ENCODE measurements around the gene B3GALT4.
A peak's percentile ranks its signal among the peaks of the same experiment; 100 is the strongest.

Gene B3GALT4

DNA sequence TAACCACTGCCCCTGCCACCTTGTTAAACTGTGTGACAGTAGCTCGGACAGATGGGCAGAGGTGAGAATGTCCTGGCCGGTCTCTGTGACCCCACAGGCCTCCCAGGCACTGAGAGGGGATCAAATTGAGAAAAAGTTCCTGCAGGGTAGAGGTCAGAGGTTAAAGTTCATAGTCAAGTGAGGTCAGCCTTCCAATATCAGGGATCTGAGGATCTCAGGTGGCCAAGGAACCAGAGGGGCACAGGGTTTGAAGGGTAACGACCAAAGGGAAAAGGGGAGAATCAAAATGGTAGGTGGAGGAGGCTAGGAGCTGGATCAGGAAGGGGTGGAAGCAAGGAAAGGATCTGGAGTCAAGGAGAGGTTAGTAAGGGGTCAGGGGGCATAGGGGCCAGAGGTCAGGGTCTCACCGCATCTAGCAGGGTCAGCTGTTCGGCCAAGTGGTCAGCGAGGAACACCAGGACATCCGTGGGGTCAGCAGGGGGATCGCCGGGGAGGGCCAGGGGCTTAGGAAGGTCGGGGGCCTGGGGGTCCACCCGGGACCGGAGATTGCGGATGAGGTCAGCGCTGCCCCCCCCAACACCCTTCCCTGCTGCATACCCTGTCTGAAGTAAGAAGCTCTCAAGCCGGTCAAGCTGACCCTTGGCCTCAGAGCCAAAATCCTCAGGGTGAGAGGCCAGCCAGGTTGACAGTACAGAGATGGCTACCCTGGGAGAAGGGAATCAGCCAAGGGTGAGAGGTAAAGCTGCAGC, 18.9 kb downstream of the B3GALT4 start:
- peak overlapping the region; percentile 42 for H3K9ac ChIP-seq (ENCODE audit: insufficient read length, low read depth)
- H3K4me1 ChIP-seq (ENCODE audit: insufficient read depth, insufficient read length), result peaks cover 4% of the 10 kb centered on the region
- H3K9me3 ChIP-seq (ENCODE audit: insufficient read depth, low read length), result no peaks in the 10 kb centered on the region
- H3K4me3 ChIP-seq (ENCODE audit: insufficient read length, low read depth), result no peak overlapping the region
- H3K36me3 ChIP-seq (ENCODE audit: insufficient read depth, insufficient read length, low read length), result peaks cover 28% of the 10 kb centered on the region
- DNase-seq (ENCODE audit: low read depth, low spot score), result no peak
- H3K27me3 ChIP-seq (ENCODE audit: insufficient read depth, insufficient read length), result no peaks in the 10 kb centered on the region
- no peak for TF ChIP-seq ZNF274 (IDR thresholded peaks at IDR 0.05; ENCODE audit: low read depth, low read length)
- TF ChIP-seq YY1 (IDR thresholded peaks at IDR 0.05; ENCODE audit: insufficient read depth, insufficient read length), result no peak
- TF ChIP-seq SUZ12 (IDR thresholded peaks at IDR 0.05; ENCODE audit: extremely low read depth, insufficient read depth, insufficient read length), result no peak

DNA sequence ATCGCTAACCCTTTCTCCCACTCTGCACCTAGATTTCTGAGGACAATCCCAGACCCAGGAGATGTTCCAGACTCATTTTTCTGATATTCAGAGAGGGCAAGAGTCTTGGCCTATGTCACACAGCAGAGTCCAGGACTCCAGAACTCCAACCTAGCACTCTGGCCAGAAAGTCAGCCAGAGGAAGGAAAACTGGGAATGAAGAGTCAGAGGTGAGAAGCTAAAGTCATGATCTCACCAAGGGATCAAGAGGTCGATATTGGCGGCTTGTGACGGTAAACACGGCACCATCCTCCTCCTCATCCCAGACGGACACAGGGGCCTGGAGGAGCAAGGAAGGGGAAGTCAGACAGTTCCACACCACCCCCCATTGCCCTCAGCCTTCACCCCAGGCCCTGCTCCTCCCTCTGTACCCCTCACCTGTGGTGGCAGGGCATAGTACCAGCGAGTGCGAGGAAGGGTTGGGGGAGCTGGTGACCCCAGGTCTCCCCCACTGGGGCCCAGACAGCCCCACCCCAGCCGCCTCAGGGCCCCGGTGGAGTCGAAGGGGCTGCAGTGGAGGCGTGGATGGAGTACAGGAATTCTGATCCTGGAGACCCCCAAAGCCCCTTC, 20.0 kb downstream of the B3GALT4 start:
- no peak for TF ChIP-seq SUZ12 (IDR thresholded peaks at IDR 0.05; ENCODE audit: extremely low read depth, insufficient read depth, insufficient read length)
- no peak for TF ChIP-seq YY1 (IDR thresholded peaks at IDR 0.05; ENCODE audit: insufficient read depth, insufficient read length)
- TF ChIP-seq ZNF274 (IDR thresholded peaks at IDR 0.05; ENCODE audit: low read depth, low read length), result no peak
- Histone ChIP-seq H3K27me3 (ENCODE audit: insufficient read depth, insufficient read length) (no peaks in the 10 kb centered on the region), H3K4me3 (ENCODE audit: insufficient read length, low read depth) (peak overlapping the region; percentile 50), H3K9me3 (ENCODE audit: insufficient read depth, low read length) (no peaks in the 10 kb centered on the region), H3K36me3 (ENCODE audit: insufficient read depth, insufficient read length, low read length) (peaks cover 23% of the 10 kb centered on the region), H3K9ac (ENCODE audit: insufficient read length, low read depth) (peak overlapping the region; percentile 70), H3K4me1 (ENCODE audit: insufficient read depth, insufficient read length) (peaks cover 4% of the 10 kb centered on the region)
- no peak for DNase-seq (ENCODE audit: low read depth, low spot score)

DNA sequence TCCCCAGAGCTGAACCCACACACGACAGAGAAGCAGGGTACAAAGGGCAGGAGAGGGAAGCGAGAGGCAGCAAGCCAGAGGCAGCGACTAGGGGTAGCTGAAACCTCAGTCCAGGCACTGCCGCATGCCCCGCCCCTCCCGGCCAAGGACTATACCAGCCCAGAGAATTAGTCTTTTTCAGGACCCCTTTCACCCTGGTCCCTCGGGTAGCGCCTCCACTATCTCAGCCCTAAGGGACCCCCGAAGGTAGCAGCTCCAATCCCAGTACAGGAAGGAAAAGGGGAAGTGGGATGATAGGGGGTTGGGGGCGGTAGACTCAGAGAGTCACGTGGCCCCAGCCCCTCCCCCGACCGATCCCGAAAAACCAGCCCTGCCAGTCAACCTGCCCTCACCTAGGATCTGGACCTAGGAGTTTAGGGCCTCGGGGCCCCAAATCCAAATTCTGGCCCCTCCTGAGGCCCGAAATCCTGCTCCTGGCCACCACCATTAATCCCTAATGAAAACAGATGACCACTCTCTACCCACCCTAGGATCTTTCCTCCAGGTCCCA, 20.6 kb downstream of the B3GALT4 start:
- no peaks in the 10 kb centered on the region for H3K9me3 ChIP-seq (ENCODE audit: insufficient read depth, low read length)
- peak overlapping the region; percentile 70 for H3K9ac ChIP-seq (ENCODE audit: insufficient read length, low read depth)
- DNase-seq (ENCODE audit: low read depth, low spot score), result no peak
- peak overlapping the region; percentile 50 for H3K4me3 ChIP-seq (ENCODE audit: insufficient read length, low read depth)
- no peaks in the 10 kb centered on the region for H3K27me3 ChIP-seq (ENCODE audit: insufficient read depth, insufficient read length)
- peaks cover 20% of the 10 kb centered on the region for H3K36me3 ChIP-seq (ENCODE audit: insufficient read depth, insufficient read length, low read length)
- TF ChIP-seq SUZ12 (IDR thresholded peaks at IDR 0.05; ENCODE audit: extremely low read depth, insufficient read depth, insufficient read length), result no peak
- no peak for TF ChIP-seq ZNF274 (IDR thresholded peaks at IDR 0.05; ENCODE audit: low read depth, low read length)
- TF ChIP-seq YY1 (IDR thresholded peaks at IDR 0.05; ENCODE audit: insufficient read depth, insufficient read length), result no peak
- H3K4me1 ChIP-seq (ENCODE audit: insufficient read depth, insufficient read length), result peaks cover 4% of the 10 kb centered on the region

DNA sequence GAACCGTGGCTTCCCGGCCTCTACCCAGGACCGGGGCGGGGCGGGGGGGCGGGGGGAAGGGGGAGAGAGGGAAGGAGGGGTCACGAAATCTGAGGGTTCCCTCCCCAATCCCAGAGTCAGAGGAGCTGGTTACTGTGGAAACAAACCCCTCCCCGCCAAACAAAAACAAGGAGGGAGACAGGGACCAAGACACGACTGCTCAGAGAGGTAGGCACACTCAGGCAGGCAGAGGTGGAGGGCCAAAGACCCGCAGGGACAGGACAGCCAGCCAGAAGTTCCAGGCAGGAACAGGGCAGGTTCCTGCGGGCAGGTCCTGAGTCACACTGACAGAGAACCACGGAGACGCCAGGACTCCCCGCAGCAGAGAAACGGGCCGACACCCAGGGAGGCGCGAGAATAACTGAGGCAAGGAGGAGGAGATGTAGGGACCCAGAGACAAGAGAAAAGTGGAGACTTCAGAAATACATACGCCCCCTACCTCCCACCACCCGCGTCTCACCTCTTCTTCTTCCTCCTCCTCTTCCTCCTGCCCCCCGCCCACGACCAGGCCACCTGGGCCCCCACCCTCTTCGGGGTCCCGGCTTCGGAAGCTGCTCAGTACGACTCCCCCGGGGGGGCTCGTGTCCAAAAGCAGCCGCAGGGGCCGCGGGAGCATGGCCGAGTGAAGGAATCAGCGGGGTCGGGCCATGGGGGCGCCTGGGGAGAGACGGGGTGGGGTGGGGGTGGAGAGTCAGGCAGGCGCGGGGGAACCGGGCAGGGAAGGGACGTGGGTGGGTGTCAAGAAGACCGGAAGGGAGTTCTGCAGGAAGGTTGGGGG, 21.2 kb downstream of the B3GALT4 start:
- Histone ChIP-seq H3K4me3 (ENCODE audit: insufficient read length, low read depth) (peak overlapping the region; percentile 88), H3K36me3 (ENCODE audit: insufficient read depth, insufficient read length, low read length) (peaks cover 15% of the 10 kb centered on the region), H3K9ac (ENCODE audit: insufficient read length, low read depth) (peak overlapping the region; percentile 93), H3K4me1 (ENCODE audit: insufficient read depth, insufficient read length) (peaks cover 4% of the 10 kb centered on the region), H3K27me3 (ENCODE audit: insufficient read depth, insufficient read length) (no peaks in the 10 kb centered on the region), H3K9me3 (ENCODE audit: insufficient read depth, low read length) (no peaks in the 10 kb centered on the region)
- peak; percentile 63 for DNase-seq (ENCODE audit: low read depth, low spot score)
- TF ChIP-seq SUZ12 (IDR thresholded peaks at IDR 0.05; ENCODE audit: extremely low read depth, insufficient read depth, insufficient read length), result no peak
- TF ChIP-seq YY1 (IDR thresholded peaks at IDR 0.05; ENCODE audit: insufficient read depth, insufficient read length), result no peak
- no peak for TF ChIP-seq ZNF274 (IDR thresholded peaks at IDR 0.05; ENCODE audit: low read depth, low read length)

DNA sequence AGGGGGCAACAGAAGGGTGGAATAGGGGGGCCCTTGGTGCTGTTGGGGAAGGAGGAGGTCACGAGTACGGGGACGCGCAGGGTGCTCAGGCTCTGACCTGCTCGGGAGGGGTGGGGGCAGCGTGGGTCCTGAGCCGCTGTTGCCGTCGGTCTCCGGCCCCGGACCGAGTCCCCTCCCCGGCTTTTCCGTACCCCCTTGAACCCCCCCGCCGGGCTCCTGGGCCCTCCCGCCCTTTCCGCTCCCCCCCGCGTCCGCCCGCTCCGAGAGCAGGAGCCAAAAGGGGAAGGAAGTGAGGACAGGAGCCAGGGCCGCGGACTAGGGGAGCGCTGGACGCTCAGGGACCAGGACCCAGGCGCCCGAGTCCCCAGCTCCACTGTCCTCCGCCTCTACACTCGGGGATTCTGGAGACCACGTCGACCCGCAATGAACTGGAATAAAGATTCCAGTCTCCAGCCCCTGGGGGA, 21.9 kb downstream of the B3GALT4 start, which contains the start of gene RGL2:
Gene RGL2 (minus strand): TSS at position 170 of the 464 bp plus-strand sequence. CDS start 332 bp downstream, outside the sequence.
- H3K4me1 ChIP-seq (ENCODE audit: insufficient read depth, insufficient read length), result peaks cover 4% of the 10 kb centered on the region
- H3K9me3 ChIP-seq (ENCODE audit: insufficient read depth, low read length), result no peaks in the 10 kb centered on the region
- DNase-seq (ENCODE audit: low read depth, low spot score), result no peak
- no peak for TF ChIP-seq YY1 (IDR thresholded peaks at IDR 0.05; ENCODE audit: insufficient read depth, insufficient read length)
- TF ChIP-seq SUZ12 (IDR thresholded peaks at IDR 0.05; ENCODE audit: extremely low read depth, insufficient read depth, insufficient read length), result no peak
- no peak for TF ChIP-seq ZNF274 (IDR thresholded peaks at IDR 0.05; ENCODE audit: low read depth, low read length)
- H3K36me3 ChIP-seq (ENCODE audit: insufficient read depth, insufficient read length, low read length), result peaks cover 15% of the 10 kb centered on the region
- no peaks in the 10 kb centered on the region for H3K27me3 ChIP-seq (ENCODE audit: insufficient read depth, insufficient read length)
- H3K4me3 ChIP-seq (ENCODE audit: insufficient read length, low read depth), result peak within 1 kb of the TSS; percentile 88
- peak within 1 kb of the TSS; percentile 93 for H3K9ac ChIP-seq (ENCODE audit: insufficient read length, low read depth)

DNA sequence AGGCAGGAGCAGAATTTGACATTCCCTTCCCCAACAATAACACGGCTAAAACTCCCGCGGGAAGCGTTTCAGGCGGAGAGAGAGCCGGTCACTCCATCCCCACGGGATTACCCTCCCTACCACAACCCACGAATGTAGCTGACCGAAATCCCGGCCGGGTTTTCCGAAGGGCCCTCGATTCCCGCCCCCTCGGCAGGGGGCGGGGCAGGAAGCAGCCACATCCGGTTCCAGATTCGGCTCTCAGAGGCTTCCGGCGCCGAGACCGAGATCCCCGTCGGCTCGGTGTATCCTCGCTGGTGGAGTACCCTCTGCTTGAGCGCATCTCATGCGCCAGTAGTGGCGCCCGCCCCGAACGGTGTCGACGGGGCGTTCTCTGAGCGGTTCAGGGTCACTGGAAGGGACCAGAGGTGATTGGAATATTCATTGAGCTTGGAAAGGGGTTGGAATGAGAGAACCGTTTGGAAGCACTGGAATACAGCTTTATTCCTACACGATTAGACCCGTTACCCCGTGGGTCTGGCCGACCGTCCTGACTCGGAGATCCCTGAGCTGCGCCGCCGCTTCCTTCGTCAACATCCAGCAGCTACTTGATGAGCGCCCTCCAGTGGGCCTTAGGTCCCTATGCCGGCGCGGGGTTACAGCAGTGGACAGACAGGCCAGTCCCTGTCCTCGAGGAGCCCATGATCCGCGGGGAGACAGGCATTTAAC, 22.5 kb downstream of the B3GALT4 start:
- no peaks in the 10 kb centered on the region for H3K27me3 ChIP-seq (ENCODE audit: insufficient read depth, insufficient read length)
- H3K4me3 ChIP-seq (ENCODE audit: insufficient read length, low read depth), result peak overlapping the region; percentile 88
- no peak for TF ChIP-seq ZNF274 (IDR thresholded peaks at IDR 0.05; ENCODE audit: low read depth, low read length)
- TF ChIP-seq YY1 (IDR thresholded peaks at IDR 0.05; ENCODE audit: insufficient read depth, insufficient read length), result no peak
- TF ChIP-seq SUZ12 (IDR thresholded peaks at IDR 0.05; ENCODE audit: extremely low read depth, insufficient read depth, insufficient read length), result no peak
- H3K36me3 ChIP-seq (ENCODE audit: insufficient read depth, insufficient read length, low read length), result peaks cover 21% of the 10 kb centered on the region
- no peaks in the 10 kb centered on the region for H3K9me3 ChIP-seq (ENCODE audit: insufficient read depth, low read length)
- peaks cover 4% of the 10 kb centered on the region for H3K4me1 ChIP-seq (ENCODE audit: insufficient read depth, insufficient read length)
- peak overlapping the region; percentile 93 for H3K9ac ChIP-seq (ENCODE audit: insufficient read length, low read depth)
- DNase-seq (ENCODE audit: low read depth, low spot score), result no peak
